SK-N-SH (cell line): ENCODE data around the gene PODNL1. TPM values are rescaled to one million over a fixed set of nuclear protein-coding genes. Genes with fewer than 3 reads are reported as not detected.

ENCODE experiments used
- CTCF ChIA-PET: fragments of 300-600, 350-600 bp; formaldehyde crosslinking; extraction: SDS; loops from one replicate; lab custom pipeline; 2021; lab: Yijun Ruan, JAX
- POLR2A ChIA-PET: fragments of 350-600 bp; sonication (Branson Sonifier 250); formaldehyde crosslinking; extraction: SDS; loops from one replicate; lab custom pipeline; 2020; ENCODE audit warnings: antibody characterized with exemption, inconsistent platforms; lab: Yijun Ruan, JAX
- DNase-seq: peaks from one replicate; pipeline ENCODE4 v3.0.0; 2012
- H2AFZ ChIP-seq: fragments of 200-600 bp; sonication (generic); 2 replicates; pipeline ENCODE4 v1.8.1; 2016; ENCODE audit warnings: antibody characterized with exemption, mild to moderate bottlenecking, low read depth
- H3F3A ChIP-seq: fragments of 200-600 bp; sonication (generic); replicated peaks from 2 replicates; pipeline ENCODE3; 2016; ENCODE audit warnings: antibody characterized with exemption, mild to moderate bottlenecking; ENCODE audit not compliant: insufficient read depth
- H3K27ac ChIP-seq, 2 experiments: fragments of 200-500 bp in 1 of 2; fragments of 200-600 bp in 1 of 2; sonication (Bioruptor generic) in 1 of 2; sonication (generic), shearing (Covaris generic) in 1 of 2; 2 replicates each; pipeline versions ENCODE4 v1.5.1 to v1.6.1; 2014 to 2016; ENCODE audit warnings: low read depth in 2 of 2, inconsistent platforms in 1 of 2, low read length in 1 of 2, mild to moderate bottlenecking in 1 of 2, mixed read lengths in 1 of 2
- H3K27me3 ChIP-seq: fragments of 200-600 bp; sonication (generic), shearing (Covaris generic); 2 replicates; pipeline ENCODE4 v1.6.1; 2016; ENCODE audit warnings: mixed run types; ENCODE audit not compliant: insufficient read depth
- H3K36me3 ChIP-seq, 2 experiments: fragments of 200-500 bp in 1 of 2; fragments of 200-600 bp in 1 of 2; sonication (Bioruptor generic) in 1 of 2; sonication (generic) in 1 of 2; replicated peaks in 1 of 2; 2 replicates each; pipeline versions ENCODE3 to v1.5.1; 2014 to 2016; ENCODE audit warnings: low read length in 1 of 2, mild to moderate bottlenecking in 1 of 2; ENCODE audit not compliant: insufficient read depth in 2 of 2, control insufficient read depth in 1 of 2
- H3K4me1 ChIP-seq, 2 experiments: fragments of 200-500 bp in 1 of 2; fragments of 200-600 bp in 1 of 2; sonication (Bioruptor generic) in 1 of 2; sonication (generic), shearing (Covaris generic) in 1 of 2; 2 replicates each; pipeline versions ENCODE4 v1.5.1 to v1.6.1; 2014 to 2016; ENCODE audit warnings: low read depth in 1 of 2, low read length in 1 of 2, mixed run types in 1 of 2; ENCODE audit not compliant: insufficient read depth in 2 of 2, control insufficient read depth in 1 of 2
- H3K4me2 ChIP-seq: fragments of 200-600 bp; sonication (generic), shearing (Covaris generic); 2 replicates; pipeline ENCODE4 v1.6.1; 2017; ENCODE audit warnings: mixed run types
- H3K4me3 ChIP-seq, 2 experiments: fragments of 200-500 bp in 1 of 2; fragments of 200-600 bp in 1 of 2; sonication (Bioruptor generic) in 1 of 2; sonication (generic), shearing (Covaris generic) in 1 of 2; 2 replicates each; pipeline versions ENCODE4 v1.5.1 to v1.8.1; 2014 to 2016; ENCODE audit warnings: low read depth in 2 of 2, inconsistent platforms in 1 of 2, low read length in 1 of 2, mild to moderate bottlenecking in 1 of 2, mixed read lengths in 1 of 2, moderate library complexity in 1 of 2
- H3K79me2 ChIP-seq: fragments of 200-600 bp; sonication (generic); 2 replicates; pipeline ENCODE4 v1.8.1; 2017; ENCODE audit warnings: mild to moderate bottlenecking; ENCODE audit not compliant: insufficient read depth
- H3K9ac ChIP-seq: fragments of 200-600 bp; sonication (generic); 2 replicates; pipeline ENCODE4 v1.6.1; 2017; ENCODE audit warnings: mixed run types
- H3K9me2 ChIP-seq: fragments of 200-600 bp; sonication (generic); 2 replicates; pipeline ENCODE4 v1.6.1; 2017; ENCODE audit warnings: mixed run types
- H3K9me3 ChIP-seq: fragments of 200-600 bp; sonication (generic); 2 replicates; pipeline ENCODE4 v1.6.1; 2017; ENCODE audit warnings: mixed run types, mild to moderate bottlenecking, moderate library complexity
- H4K20me1 ChIP-seq: fragments of 200-600 bp; sonication (generic); 2 replicates; pipeline ENCODE4 v1.6.1; 2017; ENCODE audit warnings: mild to moderate bottlenecking, mixed run types; ENCODE audit not compliant: insufficient read depth
- CHD2 ChIP-seq: fragments of 150-350 bp; IDR thresholded peaks from 2 replicates; pipeline ENCODE4 v1.6.1; 2018; ENCODE audit warnings: low read length; ENCODE audit not compliant: partially characterized antibody
- CTCF ChIP-seq: fragments of 200-600 bp; sonication (generic); IDR thresholded peaks from 2 replicates; pipeline ENCODE4 v1.6.1; 2017; ENCODE audit warnings: antibody characterized with exemption, mild to moderate bottlenecking, moderate library complexity
- ELF1 ChIP-seq: IDR thresholded peaks from 2 replicates; pipeline ENCODE4 v1.4.0; 2012
- FOXJ3 ChIP-seq: sonication (generic); formaldehyde crosslinking; IDR thresholded peaks from 2 replicates; pipeline ENCODE4 v1.5.1; 2020; ENCODE audit warnings: mild to moderate bottlenecking, missing genetic modification reagents
- MEF2A ChIP-seq: IDR thresholded peaks from 2 replicates; pipeline ENCODE4 v1.4.0; 2012; ENCODE audit warnings: low read depth, borderline replicate concordance
- NFIC ChIP-seq: IDR thresholded peaks from 2 replicates; pipeline ENCODE4 v1.4.0; 2012; ENCODE audit warnings: borderline replicate concordance
- PBX3 ChIP-seq: IDR thresholded peaks from 2 replicates; pipeline ENCODE4; 2012
- POLR2AphosphoS5 ChIP-seq: IDR thresholded peaks from 2 replicates; pipeline ENCODE4 v1.6.1; 2012; ENCODE audit warnings: low read depth, low read length
- RAD21 ChIP-seq: IDR thresholded peaks from 2 replicates; pipeline ENCODE4 v1.6.1; 2012; ENCODE audit warnings: mild to moderate bottlenecking, low read length
- RCOR1 ChIP-seq: fragments of 150-350 bp; IDR thresholded peaks from 2 replicates; pipeline ENCODE4 v1.6.1; 2017; ENCODE audit warnings: antibody characterized with exemption, low read length
- REST ChIP-seq: IDR thresholded peaks from 2 replicates; pipeline ENCODE4 v1.6.1; 2012; ENCODE audit warnings: mild to moderate bottlenecking, low read depth, low read length, moderate library complexity
- RXRA ChIP-seq: IDR thresholded peaks from 2 replicates; pipeline ENCODE4 v1.4.0; 2012; ENCODE audit warnings: low read depth, mild to moderate bottlenecking, borderline replicate concordance
- SIN3A ChIP-seq: IDR thresholded peaks from 2 replicates; pipeline ENCODE4 v1.6.1; 2012; ENCODE audit warnings: low read depth, mild to moderate bottlenecking, low read length, moderate library complexity, borderline replicate concordance
- SMC3 ChIP-seq: IDR thresholded peaks from 2 replicates; pipeline ENCODE4 v1.6.1; 2012; ENCODE audit warnings: low read depth, low read length, improper control_type of control experiment
- TCF12 ChIP-seq: IDR thresholded peaks from 2 replicates; pipeline ENCODE4 v1.4.0; 2012
- TEAD4 ChIP-seq: IDR thresholded peaks from 2 replicates; pipeline ENCODE4 v1.4.0; 2012; ENCODE audit warnings: mild to moderate bottlenecking, borderline replicate concordance; ENCODE audit not compliant: insufficient read depth
- USF1 ChIP-seq: IDR thresholded peaks from 2 replicates; pipeline ENCODE4 v1.4.0; 2012; ENCODE audit warnings: low read depth, borderline replicate concordance
- USF2 ChIP-seq: fragments of 150-350 bp; IDR thresholded peaks from 2 replicates; pipeline ENCODE4 v1.6.1; 2017; ENCODE audit warnings: antibody characterized with exemption, low read length, low read depth, borderline replicate concordance
- WGBS: methylation state at CpG from one replicate; pipeline ENCODE4 v1.1.6; 2017; ENCODE audit warnings: low lambda C conversion rate; 5-methylcytosine and 5-hydroxymethylcytosine counted together
- polyA plus RNA-seq, 3 experiments: library from polyadenylated mRNA; depleted of rRNA; stranded (reverse); fragments of >200 nt; gene quantifications; 2 replicates each; pipeline ENCODE4 v1.2.3, GENCODE V29; 2012

Gene PODNL1
- polyA plus RNA-seq, 1 of the 3 experiments (the other 2 are of a cell fraction) = 7.5 TPM

GRCh38 chr19:13929340-13929739, 8.9 kb downstream of the PODNL1 start (continued):
- no peak for TF ChIP-seq NFIC
- TF ChIP-seq MEF2A = no peak
- no peak for TF ChIP-seq REST
- TF ChIP-seq, all 33 proteins: peak for 0

- Histone ChIP-seq H3K4me1 (peaks cover 0 to 7% of the 10 kb centered on the region in 2 experiments; a peak in 1 of 4 replicates), H3K4me2 (no peak overlapping the region), H3F3A (no peaks in the 10 kb centered on the region), H3K36me3 (peaks cover 2% of the 10 kb centered on the region in 2 experiments), H3K79me2 (no peaks in the 10 kb centered on the region), H3K9ac (no peak overlapping the region), H3K9me2 (no peaks in the 10 kb centered on the region), H3K4me3 (no peak overlapping the region), H4K20me1 (no peaks in the 10 kb centered on the region), H3K27me3 (no peaks in the 10 kb centered on the region), H3K9me3 (no peaks in the 10 kb centered on the region), H2AFZ (no peak overlapping the region), H3K27ac (no peak overlapping the region)
- ChIA-PET CTCF (no interaction called here), POLR2A (interaction anchor here (0.7 kb wide), 1 partner anchor 12 kb away, joined by 3 read pairs; no protein-coding TSS in a partner anchor)
- 97% methylated on average over 3 of the region's 8 CpGs for WGBS
- DNase-seq = no peak
- TF ChIP-seq CHD2 (no peak), REST (no peak), TCF12 (no peak), SIN3A (no peak), RAD21 (no peak), TEAD4 (no peak), PBX3 (no peak), USF1 (no peak), FOXJ3 (CRISPR knock-in tag) (no peak), RCOR1 (no peak), CTCF (no peak), ELF1 (no peak), SMC3 (no peak), USF2 (no peak), POLR2AphosphoS5 (no peak), RXRA (no peak)
Observed at GRCh38 chr19:13926715-13927114, 11.5 kb downstream of the PODNL1 start.
